RWPE2 (cell line): ENCODE measurements around the gene PIGM.

Experiments used
- ATAC-seq: fragments of 200-7000 bp; cut with Tn5 transposase; 3 replicates; pipeline ENCODE4 v1.9.1; 2021; ENCODE audit warnings: low read depth
- DNase-seq: peaks from one replicate; pipeline ENCODE4 v3.0.0-alpha.2; 2020; ENCODE audit warnings: low spot score
- H3K27ac ChIP-seq: fragments of 450-650 bp; 2 replicates; pipeline ENCODE4 v1.5.1; 2017; ENCODE audit warnings: mild to moderate bottlenecking; ENCODE audit not compliant: poor library complexity, severe bottlenecking
- H3K27me3 ChIP-seq: fragments of 250-450 bp; sonication (Bioruptor Pico); 2 replicates; pipeline ENCODE4 v1.5.1; 2021; ENCODE audit warnings: mild to moderate bottlenecking, moderate library complexity; ENCODE audit not compliant: insufficient read depth, poor library complexity, severe bottlenecking
- H3K36me3 ChIP-seq: fragments of 250-450 bp; sonication (Bioruptor Pico); 2 replicates; pipeline ENCODE4 v1.5.1; 2020; ENCODE audit warnings: low read depth, mild to moderate bottlenecking, moderate library complexity
- H3K4me1 ChIP-seq: fragments of 250-450 bp; sonication (Bioruptor Pico); 2 replicates; pipeline ENCODE4 v1.5.1; 2021; ENCODE audit warnings: mild to moderate bottlenecking, moderate library complexity; ENCODE audit not compliant: insufficient read depth, poor library complexity, severe bottlenecking
- H3K4me3 ChIP-seq: fragments of 250-450 bp; sonication (Bioruptor Pico); 2 replicates; pipeline ENCODE4 v1.5.1; 2021; ENCODE audit warnings: mild to moderate bottlenecking, moderate library complexity; ENCODE audit not compliant: severe bottlenecking
- H3K9me3 ChIP-seq: fragments of 250-450 bp; sonication (Bioruptor Pico); 2 replicates; pipeline ENCODE4 v1.5.1; 2021; ENCODE audit warnings: mild to moderate bottlenecking, moderate library complexity; ENCODE audit not compliant: severe bottlenecking
- TF ChIP-seq, protein P1 (sequence below): fragments of 450-650 bp; IDR thresholded peaks from one replicate; pipeline ENCODE4 v1.5.1; 2017; ENCODE audit warnings: mild to moderate bottlenecking, moderate library complexity; ENCODE audit not compliant: poor library complexity, severe bottlenecking

The PIGM gene

DNA sequence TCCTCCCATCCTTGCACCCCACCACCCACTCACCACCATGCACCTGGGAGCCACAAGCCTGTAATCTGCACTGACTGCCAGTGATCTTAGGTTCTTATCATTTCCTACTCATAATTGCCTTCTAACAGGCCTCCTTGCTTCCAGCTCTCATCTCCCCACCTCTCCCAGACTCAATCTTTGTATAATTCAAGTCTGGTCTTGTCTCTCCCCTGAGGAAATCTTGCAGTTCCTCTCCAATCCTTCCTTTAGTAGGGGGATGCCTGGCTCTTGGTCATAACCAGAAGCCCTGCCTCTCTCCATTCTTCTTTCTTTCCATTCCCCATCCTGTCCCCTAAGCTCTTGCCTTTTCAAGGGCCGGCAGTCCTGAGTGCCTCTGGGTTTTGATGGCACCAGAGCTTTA, 27.8 kb downstream of the PIGM start:
- Histone ChIP-seq H3K4me1 (peaks cover 4% of the 10 kb centered on the region), H3K27ac (peak overlapping the region; percentile 1), H3K9me3 (no peaks in the 10 kb centered on the region), H3K4me3 (no peak overlapping the region), H3K36me3 (no peaks in the 10 kb centered on the region), H3K27me3 (no peaks in the 10 kb centered on the region)
- DNase-seq (no peak), ATAC-seq (peak; percentile 58)
- TF ChIP-seq, protein P1, sequence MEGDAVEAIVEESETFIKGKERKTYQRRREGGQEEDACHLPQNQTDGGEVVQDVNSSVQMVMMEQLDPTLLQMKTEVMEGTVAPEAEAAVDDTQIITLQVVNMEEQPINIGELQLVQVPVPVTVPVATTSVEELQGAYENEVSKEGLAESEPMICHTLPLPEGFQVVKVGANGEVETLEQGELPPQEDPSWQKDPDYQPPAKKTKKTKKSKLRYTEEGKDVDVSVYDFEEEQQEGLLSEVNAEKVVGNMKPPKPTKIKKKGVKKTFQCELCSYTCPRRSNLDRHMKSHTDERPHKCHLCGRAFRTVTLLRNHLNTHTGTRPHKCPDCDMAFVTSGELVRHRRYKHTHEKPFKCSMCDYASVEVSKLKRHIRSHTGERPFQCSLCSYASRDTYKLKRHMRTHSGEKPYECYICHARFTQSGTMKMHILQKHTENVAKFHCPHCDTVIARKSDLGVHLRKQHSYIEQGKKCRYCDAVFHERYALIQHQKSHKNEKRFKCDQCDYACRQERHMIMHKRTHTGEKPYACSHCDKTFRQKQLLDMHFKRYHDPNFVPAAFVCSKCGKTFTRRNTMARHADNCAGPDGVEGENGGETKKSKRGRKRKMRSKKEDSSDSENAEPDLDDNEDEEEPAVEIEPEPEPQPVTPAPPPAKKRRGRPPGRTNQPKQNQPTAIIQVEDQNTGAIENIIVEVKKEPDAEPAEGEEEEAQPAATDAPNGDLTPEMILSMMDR, result no peak

DNA sequence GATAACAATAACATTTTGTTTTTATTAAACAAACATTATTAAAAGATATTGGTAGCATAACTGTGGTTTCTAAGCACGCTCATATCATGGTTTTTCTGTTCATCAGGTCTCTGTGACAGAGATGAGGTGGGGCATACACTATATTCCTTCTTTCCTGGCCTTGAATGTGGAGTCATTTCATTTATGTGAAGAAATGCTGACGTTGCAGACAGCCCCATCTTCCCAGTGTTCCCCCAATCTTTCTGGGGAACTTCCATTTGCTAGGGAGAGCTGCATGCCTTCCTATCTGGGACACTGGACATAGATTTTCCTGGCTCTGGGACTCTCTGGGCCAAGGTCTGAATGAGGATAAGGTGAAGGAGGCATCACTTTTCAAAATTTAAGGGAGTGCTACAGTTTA, 30.4 kb downstream of the PIGM start:
- no peaks in the 10 kb centered on the region for H3K36me3 ChIP-seq
- no peaks in the 10 kb centered on the region for H3K27me3 ChIP-seq
- no peak for ATAC-seq
- H3K4me3 ChIP-seq, result no peak overlapping the region
- TF ChIP-seq, protein P1, result no peak
- no peaks in the 10 kb centered on the region for H3K9me3 ChIP-seq
- no peak for DNase-seq
- peaks cover 10% of the 10 kb centered on the region for H3K4me1 ChIP-seq
- no peak overlapping the region for H3K27ac ChIP-seq

DNA sequence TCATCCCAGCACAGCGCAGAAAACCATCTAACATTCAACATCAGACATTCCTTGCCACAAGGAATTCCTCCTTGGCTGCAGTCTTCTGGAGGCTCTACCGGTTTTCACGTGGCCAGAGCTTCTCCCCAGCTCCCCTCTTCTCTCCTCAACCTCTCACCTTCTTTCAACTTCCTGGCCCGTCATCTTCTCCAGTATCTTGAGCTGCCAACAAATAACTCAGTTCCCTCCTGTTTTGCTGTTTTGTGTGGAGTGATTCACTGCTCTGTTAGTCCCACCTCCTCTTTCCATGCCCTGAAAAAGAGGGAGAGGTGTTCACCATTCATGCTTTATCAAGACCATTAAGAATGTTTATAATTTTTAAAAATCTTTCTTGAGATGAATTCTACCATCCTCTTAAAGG, 32.6 kb downstream of the PIGM start:
- Histone ChIP-seq H3K9me3 (no peaks in the 10 kb centered on the region), H3K36me3 (no peaks in the 10 kb centered on the region), H3K27ac (no peak overlapping the region), H3K27me3 (no peaks in the 10 kb centered on the region), H3K4me1 (peaks cover 11% of the 10 kb centered on the region), H3K4me3 (no peak overlapping the region)
- TF ChIP-seq, protein P1, result no peak
- no peak for DNase-seq
- ATAC-seq, result no peak

DNA sequence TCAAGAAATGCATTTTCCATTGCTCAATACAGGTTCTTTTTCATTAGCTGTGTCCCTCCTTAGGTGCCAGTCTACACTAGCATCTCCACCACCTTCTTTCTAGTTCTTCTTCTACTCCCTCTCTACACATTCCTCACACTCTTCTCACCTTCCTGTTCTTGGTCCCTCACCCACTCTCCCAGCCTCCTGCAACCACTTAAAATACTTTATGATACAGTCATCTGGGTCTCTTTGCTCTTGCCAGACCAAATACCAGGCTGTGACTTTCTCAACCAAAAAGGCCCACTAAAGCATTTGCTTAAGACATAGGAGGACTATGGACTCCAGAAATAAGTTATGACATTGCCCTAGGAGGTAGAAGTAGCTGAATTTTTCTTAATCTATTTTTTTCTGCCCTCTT, 35.1 kb downstream of the PIGM start:
- peak overlapping the region; percentile 55 for H3K27ac ChIP-seq
- no peaks in the 10 kb centered on the region for H3K9me3 ChIP-seq
- peaks cover 9% of the 10 kb centered on the region for H3K4me1 ChIP-seq
- ATAC-seq (peak; percentile 98), DNase-seq (no peak)
- H3K4me3 ChIP-seq, result no peak overlapping the region
- H3K36me3 ChIP-seq, result no peaks in the 10 kb centered on the region
- TF ChIP-seq, protein P1, result no peak
- no peaks in the 10 kb centered on the region for H3K27me3 ChIP-seq

DNA sequence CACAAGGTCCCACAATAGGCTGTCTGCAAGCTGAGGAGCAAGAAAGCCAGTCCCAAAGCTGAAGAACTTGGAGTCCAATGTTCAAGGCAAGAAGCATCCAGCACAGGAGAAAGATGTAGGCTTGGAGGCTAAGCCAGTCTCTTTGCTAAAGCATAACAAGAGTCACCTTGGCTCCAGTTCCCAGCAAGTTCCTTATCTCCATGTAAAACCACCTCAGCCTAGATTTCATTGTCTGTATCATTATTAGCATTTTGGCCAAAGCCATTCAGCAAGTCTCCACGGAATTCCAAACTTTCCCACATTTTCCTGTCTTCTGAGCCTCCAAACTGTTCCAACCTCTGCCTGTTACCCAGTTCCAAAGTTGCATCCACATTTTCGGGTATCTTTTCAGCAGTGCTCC, 36.9 kb downstream of the PIGM start:
- DNase-seq (no peak), ATAC-seq (no peak)
- Histone ChIP-seq H3K4me3 (no peak overlapping the region), H3K9me3 (no peaks in the 10 kb centered on the region), H3K36me3 (no peaks in the 10 kb centered on the region), H3K27ac (no peak overlapping the region), H3K27me3 (no peaks in the 10 kb centered on the region), H3K4me1 (peaks cover 9% of the 10 kb centered on the region)
- TF ChIP-seq, protein P1, result no peak
